Kidney capillary endothelial cell (primary cell): ENCODE measurements around the gene ANKLE1.
"Not testable (repeated sequence)": the region's sequence is repeated elsewhere in the genome, so short reads cannot be mapped to it uniquely, and the experiment has no call there.

Experiments
- DNase-seq: peaks from one replicate; pipeline ENCODE4 v3.0.0-alpha.2; 2018; ENCODE audit warnings: low spot score

Gene ANKLE1

DNA sequence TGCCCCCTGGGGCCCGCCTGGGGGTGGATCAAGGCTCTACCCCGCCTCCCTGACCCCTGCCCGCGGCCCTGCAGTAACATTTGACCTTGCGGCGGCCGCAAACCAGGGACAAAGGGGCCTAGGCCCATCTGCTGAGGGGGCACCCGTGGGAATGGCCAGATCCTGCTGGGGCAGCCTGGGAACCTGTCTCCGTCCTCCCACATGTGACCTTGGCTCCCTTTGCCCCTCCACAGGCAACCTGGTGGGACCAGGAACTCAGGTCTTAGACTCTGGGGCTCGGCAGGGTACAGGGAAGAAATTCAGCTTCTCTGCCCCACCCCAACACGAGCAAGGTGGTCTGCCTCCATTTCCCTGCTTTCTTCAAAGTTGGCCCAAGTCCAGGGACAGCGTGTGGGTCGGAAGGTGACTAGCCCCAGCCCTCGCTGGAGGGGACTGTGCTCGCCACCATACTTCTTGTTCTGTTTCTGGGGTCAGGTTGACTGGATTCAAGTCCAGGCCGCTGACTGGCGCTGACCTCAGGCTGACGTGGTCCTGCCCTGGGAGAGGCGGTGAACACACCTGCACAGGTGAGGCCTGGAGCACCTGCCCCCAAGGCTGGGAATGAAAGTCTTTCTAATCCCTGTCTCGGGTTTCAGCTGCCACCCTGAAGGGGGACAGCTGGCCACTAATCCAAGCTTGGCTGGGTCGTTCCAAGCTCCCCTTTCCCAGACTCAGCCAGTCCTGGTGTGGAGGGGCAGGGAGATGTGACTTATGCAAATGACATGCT, 33.5 kb upstream of the ANKLE1 start:
- no peak for DNase-seq

DNA sequence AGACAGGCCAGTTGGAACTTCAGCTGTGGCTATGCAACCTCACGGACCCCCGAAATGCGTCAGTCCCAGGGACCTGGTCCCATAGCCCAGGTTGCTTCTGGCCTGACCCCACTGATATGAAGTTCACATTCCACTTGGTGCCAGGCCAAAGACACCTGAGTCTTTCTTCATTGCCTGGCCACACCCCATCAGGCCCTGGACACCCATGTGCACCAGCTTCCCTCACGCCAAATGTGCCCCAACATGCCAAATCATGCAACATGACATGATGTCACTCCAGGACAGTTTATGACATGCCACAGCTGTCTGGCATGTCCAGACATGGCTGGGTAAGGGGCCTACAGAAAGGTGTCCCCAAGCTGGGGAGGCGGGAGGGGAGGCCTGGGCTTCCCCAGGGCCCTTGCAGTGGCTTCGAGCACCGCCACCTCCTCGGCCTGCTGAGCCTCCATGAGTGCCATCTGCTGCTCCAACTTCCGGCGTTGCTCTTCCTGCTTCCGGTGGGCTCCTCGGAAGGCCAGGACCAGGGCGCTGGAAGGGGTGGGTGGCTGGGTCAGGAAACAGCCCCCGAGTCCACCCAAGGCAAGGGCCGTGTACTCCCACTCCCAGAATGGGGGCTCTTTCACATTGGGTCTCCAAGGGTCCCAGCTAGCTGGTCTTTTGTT, 31.7 kb upstream of the ANKLE1 start:
- DNase-seq: no peak

DNA sequence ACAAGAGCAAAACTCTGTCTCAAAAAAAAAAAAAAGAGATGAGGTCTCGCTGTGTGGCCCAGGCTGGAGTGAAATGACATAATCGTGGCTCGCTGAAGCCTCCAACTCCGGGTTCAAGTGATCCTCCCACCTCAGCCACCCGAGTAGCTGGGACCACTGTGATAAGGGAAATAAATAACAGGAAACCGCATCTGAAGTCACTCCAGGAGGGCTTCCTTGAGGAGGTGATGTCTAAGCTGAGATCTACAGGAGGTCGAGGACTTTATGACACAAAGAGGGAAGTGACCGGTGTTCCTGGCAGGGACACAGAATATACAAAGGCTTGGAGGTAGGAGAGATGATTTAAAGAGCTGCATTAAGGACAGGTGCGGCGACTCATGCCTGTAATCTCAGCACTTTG, 27.1 kb upstream of the ANKLE1 start:
- no peak for DNase-seq

DNA sequence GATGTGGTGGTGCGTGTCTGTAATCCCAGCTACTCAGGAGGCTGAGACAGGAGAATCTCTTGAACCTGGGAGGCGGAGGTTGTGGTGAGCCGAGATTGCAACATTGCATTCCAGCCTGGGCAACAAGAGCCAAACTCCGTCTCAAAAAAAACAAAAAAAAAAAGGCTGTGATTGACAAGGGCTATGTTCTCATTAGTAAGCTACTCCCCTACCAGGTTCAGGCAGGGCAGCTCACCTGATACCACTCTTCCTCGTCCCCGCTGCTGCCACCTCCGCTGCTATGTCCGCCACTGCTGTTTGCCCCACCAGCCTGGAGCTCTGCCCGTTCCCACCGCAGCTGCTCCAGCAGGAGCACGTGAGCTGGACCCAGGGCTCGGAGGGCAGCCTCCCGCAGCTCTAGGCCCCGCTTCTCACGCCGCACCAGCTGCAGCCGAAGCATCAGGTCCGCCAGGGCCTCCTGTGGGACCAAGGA, 26.5 kb upstream of the ANKLE1 start:
- DNase-seq: no peak

DNA sequence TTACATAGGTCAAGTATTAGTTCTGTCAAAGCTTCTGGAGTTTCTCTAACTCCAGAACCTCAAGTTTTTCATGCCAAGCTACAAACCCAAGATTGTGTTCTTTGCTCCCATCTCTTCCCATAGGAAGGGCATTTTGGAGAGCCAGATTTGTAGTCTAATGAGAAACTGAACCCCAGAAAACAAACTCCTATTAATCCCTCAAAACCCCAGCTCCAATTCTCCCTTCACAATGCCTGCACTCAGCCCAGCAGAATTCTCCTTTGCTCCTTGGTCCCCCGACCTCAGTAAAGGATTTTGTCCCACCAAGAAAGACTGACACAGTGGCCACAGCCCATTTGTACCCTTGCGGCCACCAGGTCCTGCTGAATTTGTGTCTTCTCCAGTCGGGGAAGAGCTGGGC, 25.6 kb upstream of the ANKLE1 start:
- no peak for DNase-seq

DNA sequence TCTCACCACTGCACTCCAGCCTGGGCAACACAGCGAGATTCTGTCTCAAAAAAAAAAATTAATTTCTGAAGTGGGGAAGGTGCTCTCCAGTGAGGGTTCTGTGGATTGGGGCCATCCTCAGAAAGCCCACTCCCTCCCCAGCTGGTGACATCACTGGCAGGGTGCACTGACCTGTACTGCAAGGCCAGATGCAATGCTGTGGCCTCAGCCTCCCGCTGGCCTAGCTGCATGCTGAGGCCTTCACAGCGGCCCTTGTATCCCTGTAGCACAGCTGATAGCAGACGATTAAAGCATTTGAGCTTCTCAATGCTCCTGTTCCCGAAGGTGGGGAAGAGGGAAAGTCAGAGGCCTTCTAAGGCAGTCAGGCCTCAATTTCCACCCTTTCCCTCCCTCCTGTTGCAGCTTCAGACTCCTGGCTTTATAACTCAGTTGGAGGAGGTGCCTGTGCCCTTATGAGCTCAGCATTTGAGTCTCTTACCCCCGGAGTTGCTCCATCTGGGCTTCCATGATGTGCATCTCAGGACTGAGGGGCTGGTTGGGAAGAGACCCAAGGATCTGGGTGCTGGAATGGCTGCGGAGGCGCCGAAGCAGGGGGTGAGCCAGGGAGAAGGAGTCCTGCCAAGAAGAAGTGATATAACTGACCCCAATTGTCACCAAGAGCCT, 22.5 kb upstream of the ANKLE1 start:
- no peak for DNase-seq

DNA sequence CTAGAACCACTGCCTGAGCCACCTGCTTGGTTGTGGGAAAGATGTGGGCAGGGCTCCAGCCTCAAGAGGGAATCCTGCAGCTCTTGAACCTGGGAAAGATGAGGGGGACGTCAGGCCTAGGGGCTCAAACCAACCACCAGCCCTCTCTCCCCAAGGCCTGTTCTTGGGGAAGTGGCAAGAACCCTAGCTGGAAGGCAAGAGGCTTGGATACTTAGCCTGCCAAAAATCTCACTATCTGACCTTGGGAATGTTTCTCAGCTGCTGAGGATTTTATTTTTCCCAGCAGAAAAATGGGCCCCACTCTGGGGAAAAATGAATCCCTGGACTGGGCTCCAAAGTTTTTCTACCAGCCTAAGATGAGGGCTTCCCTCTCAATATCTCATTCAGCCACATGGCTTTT, 21.8 kb upstream of the ANKLE1 start:
- no peak for DNase-seq

DNA sequence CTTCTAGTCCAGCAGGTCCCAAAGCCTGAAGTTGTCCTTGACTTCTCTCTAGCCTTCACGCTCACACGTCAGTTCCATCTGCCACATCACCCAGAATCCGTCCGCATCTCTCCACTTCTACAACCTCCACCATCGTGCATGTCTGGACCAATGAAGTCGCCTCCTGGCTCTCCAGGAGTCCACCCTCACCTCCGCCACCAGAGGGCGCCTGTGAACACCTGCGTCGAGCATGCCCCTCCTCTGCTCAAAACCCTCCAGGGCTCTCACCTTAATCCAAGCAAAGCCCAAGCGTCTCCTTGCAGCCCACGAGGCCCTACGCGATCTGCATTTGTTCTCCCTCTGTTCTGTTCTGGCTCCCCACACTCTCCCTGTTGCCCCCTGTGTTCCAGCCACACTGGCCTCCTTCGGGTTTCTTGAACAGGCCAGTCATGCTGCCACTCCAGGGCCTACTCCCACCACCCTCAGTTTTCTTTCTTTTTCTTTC, 20.8 kb upstream of the ANKLE1 start:
- DNase-seq: peak; percentile 46

DNA sequence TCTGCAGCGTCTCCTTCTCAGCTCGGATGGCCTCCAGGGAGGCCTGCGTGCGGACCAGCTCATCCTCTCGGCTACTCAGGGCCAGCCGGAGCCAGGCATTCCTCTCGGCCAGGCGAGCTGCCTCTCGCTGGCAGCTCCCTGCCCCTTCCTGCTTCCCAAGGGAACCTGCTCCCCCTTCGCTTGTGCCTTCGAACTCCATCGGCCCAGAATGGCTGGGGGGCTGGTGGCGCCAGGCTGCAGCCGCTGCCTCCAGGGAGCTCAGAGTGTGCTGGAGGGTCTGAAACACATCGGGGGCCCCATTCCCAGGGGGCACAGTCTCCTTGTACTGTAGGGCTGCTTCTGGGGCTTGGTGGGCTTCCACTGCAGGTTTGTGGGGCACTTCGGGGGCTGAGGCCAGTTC, 19.1 kb upstream of the ANKLE1 start:
- DNase-seq: no peak

DNA sequence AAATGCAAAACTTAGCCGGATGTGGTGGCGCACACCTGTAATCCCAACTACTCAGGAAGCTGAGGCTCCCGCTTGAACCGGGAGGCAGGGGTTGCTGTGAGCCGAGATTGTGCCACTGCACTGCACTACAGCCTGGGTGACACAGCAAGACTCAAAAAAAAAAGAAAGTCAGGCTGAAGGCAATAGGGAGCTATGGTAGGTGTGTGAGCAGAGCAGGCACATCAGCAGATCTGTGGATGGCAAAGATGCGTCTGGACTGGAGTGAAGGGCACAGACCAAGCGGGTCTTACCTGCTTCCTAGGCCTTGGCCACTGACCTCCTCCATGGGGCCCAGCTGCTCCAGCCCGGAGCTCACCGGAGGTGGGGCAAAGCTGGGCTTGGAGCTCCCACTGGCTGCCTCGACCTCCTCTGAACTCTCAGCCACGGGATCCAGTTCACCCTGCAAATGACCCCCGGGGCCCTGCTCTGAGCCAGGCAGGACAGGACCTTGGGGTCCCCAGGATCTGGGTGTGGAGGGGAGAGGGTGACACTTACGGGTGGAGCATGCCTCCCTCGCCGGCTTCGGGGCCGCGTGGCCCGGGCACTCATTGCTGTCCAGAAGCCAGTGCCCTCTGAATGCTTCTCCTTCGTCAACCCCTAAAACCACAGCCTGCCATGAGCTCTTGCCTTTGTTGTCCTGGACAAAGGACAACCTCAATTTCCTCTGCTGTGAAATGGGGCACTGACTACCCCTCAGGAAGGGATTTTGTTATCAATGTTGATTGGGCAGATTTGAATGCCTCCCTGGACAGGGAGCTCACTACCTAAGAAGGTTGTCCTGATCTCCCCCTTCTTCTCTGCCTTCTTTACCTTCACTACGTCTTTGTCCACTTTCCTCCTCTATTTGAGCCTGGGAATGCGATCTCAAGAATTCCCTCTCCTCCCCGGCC, 17.7 kb upstream of the ANKLE1 start:
- DNase-seq: no peak

DNA sequence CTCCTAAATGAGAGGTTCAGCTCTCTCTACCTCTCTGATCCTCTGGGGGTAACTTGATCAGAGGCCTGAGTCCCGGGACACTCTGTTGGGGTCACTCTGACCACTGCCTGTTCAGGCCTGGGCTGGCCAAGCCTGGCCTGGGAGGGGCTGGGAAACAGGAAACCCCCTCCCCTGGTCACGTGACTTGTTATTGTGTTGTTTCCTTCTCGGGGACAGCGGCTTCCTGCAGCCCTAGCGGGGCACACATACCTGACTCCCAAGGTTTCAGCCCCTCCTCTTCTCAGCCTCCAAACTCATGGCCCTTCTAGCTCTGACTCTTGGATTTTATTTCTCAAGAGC, 17.1 kb upstream of the ANKLE1 start, which contains the start of gene USHBP1:
Gene USHBP1 (minus strand): TSS at position 105 of the 339 bp plus-strand sequence. CDS start 446 bp downstream, outside the sequence.
- DNase-seq: no peak

DNA sequence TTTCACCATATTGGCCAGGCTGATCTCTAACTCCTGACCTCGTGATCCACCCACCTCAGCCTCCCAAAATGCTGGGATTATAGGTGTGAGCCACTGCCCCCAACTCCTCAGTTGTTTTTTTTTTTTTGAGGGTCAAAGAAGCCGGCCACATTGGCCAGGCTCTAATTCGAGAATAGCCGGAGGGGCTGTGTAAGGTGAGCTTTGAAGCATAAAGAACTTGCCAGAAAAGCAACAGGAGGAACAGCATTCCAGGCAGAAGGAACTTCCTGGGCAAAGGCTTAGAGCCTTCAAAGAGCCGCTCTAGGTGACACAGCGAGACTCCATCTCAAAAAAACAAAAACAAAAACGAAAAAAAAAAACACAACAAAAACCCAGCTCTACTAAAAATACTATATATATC, 15.7 kb upstream of the ANKLE1 start:
- DNase-seq: no peak

DNA sequence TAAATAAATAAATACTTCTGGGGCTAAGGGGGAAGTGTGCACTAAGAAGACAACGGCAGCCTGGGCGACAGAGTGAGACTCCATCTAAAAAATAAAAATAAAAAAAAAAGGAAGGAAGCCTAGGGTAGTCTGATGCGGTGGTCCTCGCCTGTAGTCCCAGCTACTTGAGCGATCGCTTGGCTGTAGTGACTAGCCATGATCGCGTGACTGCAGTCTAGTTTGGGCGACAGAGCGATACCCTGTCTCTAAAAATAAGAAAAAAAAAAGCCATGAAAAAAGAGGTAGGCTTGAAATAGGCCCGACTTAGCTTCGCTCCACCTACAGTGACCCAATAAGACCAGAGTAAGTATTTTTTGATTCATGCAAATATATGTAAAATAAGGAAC, 15.1 kb upstream of the ANKLE1 start:
- no peak for DNase-seq

DNA sequence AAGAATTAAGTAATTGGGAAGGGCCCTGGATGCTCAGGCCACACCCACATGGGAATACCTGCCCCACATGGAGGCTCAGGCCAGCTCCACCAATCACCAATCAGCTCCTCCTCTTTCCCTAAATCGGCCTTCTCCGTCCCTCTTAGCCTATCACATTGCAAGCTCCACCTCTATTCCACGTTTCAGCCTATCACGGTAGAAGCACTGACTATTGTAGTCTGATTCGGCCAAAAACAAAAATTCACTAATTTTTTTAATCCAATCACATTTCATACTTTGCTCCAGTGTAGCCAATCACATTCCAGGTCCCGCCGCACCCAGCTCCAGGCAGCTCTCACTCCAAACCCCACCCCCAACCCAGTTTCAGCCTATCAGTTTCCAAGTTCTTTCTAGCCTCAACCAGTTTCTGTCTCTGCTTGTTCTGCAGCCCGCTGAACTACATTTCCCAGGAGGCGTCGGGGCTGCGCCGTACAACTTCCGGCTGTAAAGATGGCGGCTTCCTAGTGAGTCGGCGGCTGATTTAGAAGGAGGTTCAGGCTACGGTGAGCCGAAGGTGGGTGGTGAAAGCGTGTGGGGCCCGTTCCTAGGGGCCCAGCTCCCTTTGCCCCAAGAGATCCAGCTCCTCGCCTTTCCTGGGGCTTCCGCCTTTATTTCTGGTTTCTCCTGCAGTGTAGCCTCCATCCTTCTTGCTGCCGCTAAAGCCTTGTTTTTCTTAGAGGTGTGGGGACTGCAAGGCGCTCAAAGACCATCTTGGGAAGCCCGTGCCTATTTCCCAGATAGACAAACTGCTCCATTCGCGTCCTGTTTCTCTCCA, 14.5 kb upstream of the ANKLE1 start, which contains the start of gene BABAM1:
Gene BABAM1 (plus strand): TSS at position 469 of the 814 bp plus-strand sequence. CDS start 1,364 bp downstream, outside the sequence.
- peak; percentile 99 for DNase-seq

DNA sequence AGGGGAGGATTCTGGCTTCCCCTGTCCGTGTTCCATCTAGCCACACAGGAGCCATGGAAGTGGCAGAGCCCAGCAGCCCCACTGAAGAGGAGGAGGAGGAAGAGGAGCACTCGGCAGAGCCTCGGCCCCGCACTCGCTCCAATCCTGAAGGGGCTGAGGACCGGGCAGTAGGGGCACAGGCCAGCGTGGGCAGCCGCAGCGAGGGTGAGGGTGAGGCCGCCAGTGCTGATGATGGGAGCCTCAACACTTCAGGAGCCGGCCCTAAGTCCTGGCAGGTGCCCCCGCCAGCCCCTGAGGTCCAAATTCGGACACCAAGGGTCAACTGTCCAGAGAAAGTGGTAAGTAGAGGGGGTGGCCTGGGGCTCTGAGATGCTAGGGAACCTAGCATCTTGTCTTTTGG, 12.9 kb upstream of the ANKLE1 start:
- DNase-seq: no peak

DNA sequence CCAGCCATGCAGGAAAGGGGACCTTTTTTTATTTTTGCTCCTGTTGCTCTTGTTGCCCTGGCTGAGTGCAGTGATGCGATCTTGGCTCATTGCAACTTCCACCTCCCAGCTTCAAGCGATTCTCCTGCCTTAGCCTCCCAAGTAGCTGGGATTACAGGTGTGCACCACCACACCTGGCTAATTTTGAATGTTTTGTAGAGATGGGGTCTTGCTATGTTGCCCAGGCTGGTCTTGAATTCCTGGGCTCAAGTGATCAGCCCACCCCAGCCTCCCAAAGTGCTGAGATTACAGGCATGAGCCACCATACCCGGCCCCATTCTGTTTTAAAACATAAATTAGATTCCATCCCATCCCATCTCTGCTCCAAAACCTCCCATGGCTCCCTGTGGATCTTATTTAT, 6.8 kb upstream of the ANKLE1 start:
- not testable (repeated sequence) for DNase-seq

DNA sequence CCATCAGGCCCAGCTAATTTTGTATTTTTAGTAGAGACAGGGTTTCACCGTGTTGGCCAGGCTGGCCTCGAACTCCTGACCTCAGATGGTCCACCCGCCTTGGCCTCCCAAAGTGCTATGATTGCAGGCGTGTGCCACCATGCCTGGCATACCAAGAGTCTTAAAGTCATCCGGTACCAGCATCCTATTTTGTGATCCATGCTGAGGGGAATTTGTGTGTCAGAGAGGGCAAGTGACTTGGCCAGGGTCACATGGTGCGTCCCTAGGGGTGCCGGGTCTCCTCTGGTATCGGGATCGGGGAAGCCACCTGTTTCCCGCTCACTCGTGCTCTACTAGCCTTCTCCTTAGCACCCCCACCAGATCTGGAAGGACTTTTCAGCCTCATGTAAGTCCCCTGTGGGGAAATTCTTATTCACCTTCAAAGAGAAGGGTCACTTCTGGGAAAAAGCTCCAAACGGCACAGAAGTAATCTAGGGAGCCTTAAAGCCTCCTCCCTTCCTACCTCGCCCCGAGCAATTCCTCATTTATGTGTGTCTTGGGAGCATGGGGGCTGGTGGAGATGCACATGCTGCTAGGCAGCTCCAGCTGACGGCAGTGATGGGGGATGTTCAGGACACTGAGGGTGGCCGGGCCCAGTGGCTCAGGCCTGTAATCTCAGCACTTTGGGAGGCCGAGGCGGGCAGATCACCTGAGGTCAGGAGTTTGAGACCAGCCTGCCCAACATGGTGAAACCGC, 6.1 kb upstream of the ANKLE1 start:
- DNase-seq: no peak

DNA sequence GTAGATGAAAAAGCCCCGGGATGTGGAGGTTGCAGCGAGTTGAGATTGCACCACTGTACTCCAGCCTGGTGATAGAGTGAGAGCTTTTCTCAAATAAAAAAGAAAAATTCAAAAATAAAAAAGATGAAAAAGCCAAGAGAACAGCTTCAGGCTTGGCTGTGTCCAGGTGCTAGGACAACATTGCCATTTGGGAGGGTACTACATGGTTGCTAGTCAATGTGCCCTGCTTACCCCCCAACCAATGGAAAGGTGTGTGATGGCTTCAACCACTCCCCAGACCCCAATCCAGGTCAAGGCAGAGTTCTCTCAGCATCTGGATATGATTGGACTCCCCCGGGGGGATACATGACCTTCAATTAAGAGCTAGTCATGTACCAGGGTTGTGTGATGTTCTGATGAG, 2.3 kb upstream of the ANKLE1 start:
- DNase-seq: no peak

DNA sequence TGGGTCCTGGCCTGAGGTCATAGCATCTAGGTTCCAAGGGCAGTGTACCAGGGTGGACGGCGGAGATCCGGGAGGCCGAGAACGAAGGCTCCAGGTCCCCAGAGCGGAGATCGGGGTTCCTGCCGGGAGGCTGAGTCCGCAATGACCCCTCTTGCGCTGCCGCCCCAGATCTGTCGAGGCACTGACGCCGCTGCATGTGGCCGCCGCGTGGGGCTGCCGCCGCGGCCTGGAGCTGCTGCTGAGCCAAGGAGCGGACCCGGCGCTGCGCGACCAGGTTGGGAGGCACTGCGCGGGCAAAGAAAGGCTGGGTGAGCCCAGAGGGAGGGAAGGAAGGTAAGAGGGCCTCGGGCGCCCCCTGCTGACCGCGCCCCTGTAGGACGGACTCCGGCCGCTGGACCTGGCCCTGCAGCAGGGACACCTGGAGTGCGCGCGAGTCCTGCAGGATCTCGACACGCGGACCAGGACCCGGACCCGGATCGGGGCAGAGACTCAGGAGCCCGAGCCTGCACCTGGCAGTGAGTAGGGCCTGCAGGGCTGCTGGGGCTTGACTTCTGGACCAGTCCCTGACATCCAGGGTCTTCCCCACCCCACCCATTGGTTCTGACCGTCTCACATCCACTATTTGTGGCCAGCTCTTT, 906 bp downstream of the ANKLE1 start:
- DNase-seq: peak; percentile 71
